Measurements from ENCODE around the gene MS4A10. TPM values are rescaled to one million over a fixed set of nuclear protein-coding genes. Genes with fewer than 3 reads are reported as not detected.

The MS4A10 gene
- total and polyA plus RNA-seq, 10 donors = not detected

DNA sequence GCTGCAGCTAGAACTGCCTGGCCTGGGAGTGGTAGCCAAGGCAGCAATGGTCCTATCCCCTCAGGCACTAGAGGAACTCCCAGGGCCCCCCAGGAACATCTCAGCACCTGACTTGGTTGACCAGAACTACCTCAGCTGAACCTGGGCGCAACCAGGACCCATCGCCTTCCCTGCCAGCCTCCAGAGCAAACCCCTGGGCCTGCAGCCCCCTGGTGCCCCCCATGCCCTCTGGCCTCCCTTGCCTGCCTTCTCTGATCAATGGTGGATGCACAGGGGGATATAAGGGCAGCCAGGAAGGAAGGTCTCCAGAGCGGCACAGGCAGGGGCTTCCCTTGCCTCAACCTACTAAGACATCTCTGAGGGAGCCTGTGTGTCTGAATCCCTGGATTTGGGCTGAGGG is 13.5 kb downstream of the MS4A10 start:
- Histone ChIP-seq H3K27me3 (replicated peaks in 1 of 7) (peaks cover 0 to 29% (median 0%) of the 10 kb centered on the region in 7 donors), H3K9me3 (peaks cover 0 to 5% (median 0%) of the 10 kb centered on the region in 8 donors), H3K4me3 (no peak overlapping the region), H3K4me1 (no peaks in the 10 kb centered on the region), H3K27ac (no peak overlapping the region), H3K36me3 (no peaks in the 10 kb centered on the region)
- intact Hi-C loops (cut with DNase I; ENCODE audit: low total_unique reads) = no loop called here
- no peak for TF ChIP-seq POLR2A (IDR thresholded peaks at IDR 0.05)
- no peak for TF ChIP-seq POLR2AphosphoS5 (IDR thresholded peaks at IDR 0.05)
- 90 to 100% (median 96%) methylated on average over 1 to 3 of the region's 3 CpGs for WGBS, 5 donors
- no peak for DNase-seq

DNA sequence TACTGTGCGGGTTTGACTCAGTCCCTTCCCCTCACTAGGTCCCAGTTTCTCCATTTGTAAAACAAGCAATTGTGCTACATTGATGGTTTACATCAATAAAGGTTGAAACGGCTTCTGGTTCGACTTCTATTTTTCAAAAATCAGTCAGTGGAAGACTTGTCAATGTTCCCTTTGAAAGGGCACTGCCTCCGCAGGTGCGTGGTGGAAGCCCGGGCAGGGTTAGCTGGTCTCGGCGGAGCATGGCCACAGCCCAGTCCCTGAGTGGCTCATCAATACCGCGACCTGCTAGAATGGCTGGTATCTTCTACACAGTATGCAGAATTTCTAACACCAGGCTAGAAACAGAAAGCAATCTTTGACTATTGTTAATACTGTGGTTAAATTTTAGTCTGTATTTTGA is 16.1 kb downstream of the MS4A10 start:
- Histone ChIP-seq H3K27ac (no peak overlapping the region), H3K27me3 (replicated peaks in 1 of 7) (peaks cover 0 to 29% (median 0%) of the 10 kb centered on the region in 7 donors), H3K36me3 (no peaks in the 10 kb centered on the region), H3K9me3 (peaks cover 0 to 5% (median 0%) of the 10 kb centered on the region in 8 donors), H3K4me3 (no peak overlapping the region), H3K4me1 (no peaks in the 10 kb centered on the region)
- no peak for DNase-seq
- 88 to 94% (median 90%) methylated on average over 10 of the region's 10 CpGs for WGBS, 5 donors
- intact Hi-C loops (cut with DNase I; ENCODE audit: low total_unique reads) = no loop called here
- no peak for TF ChIP-seq POLR2A (IDR thresholded peaks at IDR 0.05)
- TF ChIP-seq, protein P1, sequence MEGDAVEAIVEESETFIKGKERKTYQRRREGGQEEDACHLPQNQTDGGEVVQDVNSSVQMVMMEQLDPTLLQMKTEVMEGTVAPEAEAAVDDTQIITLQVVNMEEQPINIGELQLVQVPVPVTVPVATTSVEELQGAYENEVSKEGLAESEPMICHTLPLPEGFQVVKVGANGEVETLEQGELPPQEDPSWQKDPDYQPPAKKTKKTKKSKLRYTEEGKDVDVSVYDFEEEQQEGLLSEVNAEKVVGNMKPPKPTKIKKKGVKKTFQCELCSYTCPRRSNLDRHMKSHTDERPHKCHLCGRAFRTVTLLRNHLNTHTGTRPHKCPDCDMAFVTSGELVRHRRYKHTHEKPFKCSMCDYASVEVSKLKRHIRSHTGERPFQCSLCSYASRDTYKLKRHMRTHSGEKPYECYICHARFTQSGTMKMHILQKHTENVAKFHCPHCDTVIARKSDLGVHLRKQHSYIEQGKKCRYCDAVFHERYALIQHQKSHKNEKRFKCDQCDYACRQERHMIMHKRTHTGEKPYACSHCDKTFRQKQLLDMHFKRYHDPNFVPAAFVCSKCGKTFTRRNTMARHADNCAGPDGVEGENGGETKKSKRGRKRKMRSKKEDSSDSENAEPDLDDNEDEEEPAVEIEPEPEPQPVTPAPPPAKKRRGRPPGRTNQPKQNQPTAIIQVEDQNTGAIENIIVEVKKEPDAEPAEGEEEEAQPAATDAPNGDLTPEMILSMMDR (IDR thresholded peaks at IDR 0.05 in 8 of 11, conservative IDR thresholded peaks at IDR 0.05 in 3 of 11) = no peak
- no peak for TF ChIP-seq POLR2AphosphoS5 (IDR thresholded peaks at IDR 0.05)

- Histone ChIP-seq H3K36me3 (no peaks in the 10 kb centered on the region), H3K4me1 (no peaks in the 10 kb centered on the region), H3K4me3 (no peak overlapping the region), H3K27ac (no peak overlapping the region), H3K27me3 (replicated peaks in 1 of 7) (peaks cover 0 to 24% (median 0%) of the 10 kb centered on the region in 7 donors), H3K9me3 (no peaks in the 10 kb centered on the region)
- TF ChIP-seq, protein P1 (IDR thresholded peaks at IDR 0.05 in 8 of 11, conservative IDR thresholded peaks at IDR 0.05 in 3 of 11) = no peak
- no peak for TF ChIP-seq POLR2A (IDR thresholded peaks at IDR 0.05)
- no peak for TF ChIP-seq POLR2AphosphoS5 (IDR thresholded peaks at IDR 0.05)
- no peak for DNase-seq
- intact Hi-C loops (cut with DNase I; ENCODE audit: low total_unique reads) = no loop called here
- 71 to 82% (median 79%) methylated on average over 7 of the region's 7 CpGs for WGBS, 5 donors
Measured at GRCh38 chr11:60803273-60803936, 18.3 kb downstream of the MS4A10 start.

DNA sequence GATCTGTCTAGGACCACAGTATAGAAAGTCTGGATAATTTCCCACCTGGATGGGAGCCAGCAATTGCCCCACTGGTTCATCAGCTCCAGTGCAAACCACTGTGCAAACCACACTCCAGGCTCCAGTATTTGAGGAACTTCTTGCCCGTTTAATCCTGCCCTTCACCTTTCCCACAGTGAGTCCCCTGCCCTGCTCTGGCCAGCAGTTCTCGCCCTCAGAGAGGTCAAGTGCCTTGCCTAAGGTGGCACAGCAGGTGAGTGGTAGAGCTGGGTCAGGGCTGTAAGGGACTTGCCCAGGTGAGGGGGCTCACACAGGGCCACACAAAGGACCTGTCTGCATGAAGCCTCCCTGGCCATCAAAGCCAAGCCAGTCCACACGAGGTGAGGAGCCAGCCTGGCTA is 24.1 kb downstream of the MS4A10 start:
- TF ChIP-seq, protein P1 (IDR thresholded peaks at IDR 0.05 in 8 of 11, conservative IDR thresholded peaks at IDR 0.05 in 3 of 11) = no peak
- TF ChIP-seq POLR2AphosphoS5 (IDR thresholded peaks at IDR 0.05) (no peak), POLR2A (IDR thresholded peaks at IDR 0.05) (no peak)
- H3K27me3 ChIP-seq (replicated peaks in 1 of 7) = peaks cover 0 to 18% (median 0%) of the 10 kb centered on the region in 7 donors
- H3K27ac ChIP-seq = no peak overlapping the region
- DNase-seq = no peak
- no peak overlapping the region for H3K4me3 ChIP-seq
- peaks cover 0 to 7% (median 0%) of the 10 kb centered on the region in 6 donors for H3K4me1 ChIP-seq
- no peaks in the 10 kb centered on the region for H3K36me3 ChIP-seq
- no peaks in the 10 kb centered on the region for H3K9me3 ChIP-seq
- intact Hi-C loops (cut with DNase I; ENCODE audit: low total_unique reads) = no loop called here
- 53 to 75% (median 60%) methylated on average over 3 of the region's 3 CpGs for WGBS, 5 donors

Measured in spleen (tissue), 11 donors.